ENCODE measurements around the gene PNO1. TPM values are rescaled to one million over a fixed set of nuclear protein-coding genes. Genes with fewer than 3 reads are reported as not detected.
A peak's percentile ranks its signal among the peaks of the same experiment; 100 is the strongest.

Gene PNO1
- total RNA-seq, 1 donor from 2014 or later, result 12.8 TPM

DNA sequence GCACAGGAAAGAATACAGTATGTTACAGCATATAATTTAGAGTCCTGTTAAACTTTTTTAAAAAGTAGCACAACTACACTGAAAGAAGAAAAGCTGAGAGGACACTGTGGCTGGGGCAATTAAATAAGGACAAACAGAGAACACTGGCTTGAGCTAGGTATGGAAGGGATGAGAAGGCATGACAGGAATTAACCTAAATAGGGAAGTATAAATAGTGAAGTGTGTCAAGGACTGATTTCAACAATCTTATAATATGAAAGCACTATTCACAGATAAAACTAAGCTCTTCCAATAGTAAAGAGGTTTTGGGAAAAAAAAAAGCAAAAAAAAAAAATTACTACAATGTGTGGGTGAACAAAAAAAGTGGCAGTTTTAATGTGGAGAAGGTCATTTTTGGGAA, 49.1 kb downstream of the PNO1 start:
- TF ChIP-seq, protein P1, sequence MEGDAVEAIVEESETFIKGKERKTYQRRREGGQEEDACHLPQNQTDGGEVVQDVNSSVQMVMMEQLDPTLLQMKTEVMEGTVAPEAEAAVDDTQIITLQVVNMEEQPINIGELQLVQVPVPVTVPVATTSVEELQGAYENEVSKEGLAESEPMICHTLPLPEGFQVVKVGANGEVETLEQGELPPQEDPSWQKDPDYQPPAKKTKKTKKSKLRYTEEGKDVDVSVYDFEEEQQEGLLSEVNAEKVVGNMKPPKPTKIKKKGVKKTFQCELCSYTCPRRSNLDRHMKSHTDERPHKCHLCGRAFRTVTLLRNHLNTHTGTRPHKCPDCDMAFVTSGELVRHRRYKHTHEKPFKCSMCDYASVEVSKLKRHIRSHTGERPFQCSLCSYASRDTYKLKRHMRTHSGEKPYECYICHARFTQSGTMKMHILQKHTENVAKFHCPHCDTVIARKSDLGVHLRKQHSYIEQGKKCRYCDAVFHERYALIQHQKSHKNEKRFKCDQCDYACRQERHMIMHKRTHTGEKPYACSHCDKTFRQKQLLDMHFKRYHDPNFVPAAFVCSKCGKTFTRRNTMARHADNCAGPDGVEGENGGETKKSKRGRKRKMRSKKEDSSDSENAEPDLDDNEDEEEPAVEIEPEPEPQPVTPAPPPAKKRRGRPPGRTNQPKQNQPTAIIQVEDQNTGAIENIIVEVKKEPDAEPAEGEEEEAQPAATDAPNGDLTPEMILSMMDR (IDR thresholded peaks at IDR 0.05; ENCODE audit: unreplicated experiment), result no peak
- no peak overlapping the region for H3K4me3 Mint-ChIP-seq (ENCODE audit: low read depth)
- no peaks in the 10 kb centered on the region for H3K27me3 Mint-ChIP-seq
- H3K9me3 Mint-ChIP-seq (ENCODE audit: low read depth), result no peaks in the 10 kb centered on the region
- H3K27ac Mint-ChIP-seq, result peak overlapping the region; percentile 60
- DNase-seq (ENCODE audit: low spot score, unreplicated experiment), result no peak
- peaks cover 13% of the 10 kb centered on the region for H3K36me3 Mint-ChIP-seq (ENCODE audit: insufficient read depth)
- H3K4me1 Mint-ChIP-seq (ENCODE audit: low read depth), result peaks cover 21% of the 10 kb centered on the region

DNA sequence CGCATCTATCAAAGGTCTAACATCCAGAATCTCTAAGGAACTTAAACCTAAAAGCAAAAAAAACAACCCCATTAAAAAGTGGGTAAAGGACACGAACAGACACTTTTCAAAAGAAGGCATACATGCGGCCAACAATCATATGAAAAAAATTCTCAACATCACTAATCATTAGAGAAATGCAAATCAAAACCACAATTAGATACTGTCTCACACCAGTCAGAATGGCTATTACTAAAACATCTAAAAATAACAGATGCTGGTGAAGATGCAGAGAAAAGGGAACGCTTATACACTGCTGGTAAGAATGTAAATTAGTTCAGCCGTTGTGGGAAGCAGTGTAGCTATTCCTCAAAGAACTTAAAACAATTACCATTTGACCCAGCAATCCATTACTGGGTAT, 56.7 kb downstream of the PNO1 start:
- TF ChIP-seq, protein P1 (IDR thresholded peaks at IDR 0.05; ENCODE audit: unreplicated experiment), result no peak
- H3K9me3 Mint-ChIP-seq (ENCODE audit: low read depth), result no peaks in the 10 kb centered on the region
- DNase-seq (ENCODE audit: low spot score, unreplicated experiment), result no peak
- peaks cover 17% of the 10 kb centered on the region for H3K36me3 Mint-ChIP-seq (ENCODE audit: insufficient read depth)
- H3K4me1 Mint-ChIP-seq (ENCODE audit: low read depth), result peaks cover 26% of the 10 kb centered on the region
- no peak overlapping the region for H3K27ac Mint-ChIP-seq
- H3K4me3 Mint-ChIP-seq (ENCODE audit: low read depth), result no peak overlapping the region
- no peaks in the 10 kb centered on the region for H3K27me3 Mint-ChIP-seq

DNA sequence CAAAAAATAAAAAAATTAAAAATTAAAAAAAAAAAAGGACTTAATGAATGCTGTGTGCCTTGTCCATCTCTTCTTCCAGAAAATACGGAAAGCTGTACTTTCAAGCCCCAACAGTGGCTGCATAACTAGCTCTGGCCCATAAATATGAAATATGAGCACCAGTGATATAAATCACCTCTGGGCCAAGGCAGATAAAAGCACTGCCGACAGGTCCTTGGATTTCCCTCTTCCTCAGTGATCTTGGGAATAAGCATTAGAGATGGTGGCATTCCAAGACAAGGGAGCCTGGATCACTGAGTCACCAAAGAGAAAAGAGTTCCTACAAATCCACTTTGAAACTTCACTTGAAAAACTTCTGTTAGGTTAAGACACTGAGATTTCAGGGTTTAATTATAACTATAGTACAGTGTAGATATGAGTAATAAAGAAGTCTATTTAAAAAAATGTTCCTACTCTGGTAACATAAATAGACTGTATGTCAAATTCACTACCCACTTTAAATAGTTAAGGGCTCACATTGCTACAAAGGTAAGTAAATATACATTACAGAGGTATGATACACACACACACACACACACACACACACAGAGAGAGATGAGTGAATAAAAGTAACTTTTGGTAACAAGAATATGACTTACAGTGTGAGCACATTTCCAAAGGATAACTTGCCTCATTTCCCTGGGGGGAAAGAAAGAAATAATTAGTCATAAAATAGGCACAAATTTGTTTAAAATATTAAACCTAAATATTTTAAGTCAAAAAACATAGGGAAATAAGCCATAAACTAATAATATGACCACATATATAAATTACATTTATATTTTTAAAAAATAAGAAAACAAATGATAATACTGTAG, 59.0 kb downstream of the PNO1 start:
- no peaks in the 10 kb centered on the region for H3K9me3 Mint-ChIP-seq (ENCODE audit: low read depth)
- H3K27me3 Mint-ChIP-seq, result no peaks in the 10 kb centered on the region
- H3K4me3 Mint-ChIP-seq (ENCODE audit: low read depth), result no peak overlapping the region
- H3K36me3 Mint-ChIP-seq (ENCODE audit: insufficient read depth), result peaks cover 13% of the 10 kb centered on the region
- H3K27ac Mint-ChIP-seq, result no peak overlapping the region
- H3K4me1 Mint-ChIP-seq (ENCODE audit: low read depth), result peaks cover 25% of the 10 kb centered on the region
- TF ChIP-seq, protein P1 (IDR thresholded peaks at IDR 0.05; ENCODE audit: unreplicated experiment), result no peak
- DNase-seq (ENCODE audit: low spot score, unreplicated experiment), result no peak

DNA sequence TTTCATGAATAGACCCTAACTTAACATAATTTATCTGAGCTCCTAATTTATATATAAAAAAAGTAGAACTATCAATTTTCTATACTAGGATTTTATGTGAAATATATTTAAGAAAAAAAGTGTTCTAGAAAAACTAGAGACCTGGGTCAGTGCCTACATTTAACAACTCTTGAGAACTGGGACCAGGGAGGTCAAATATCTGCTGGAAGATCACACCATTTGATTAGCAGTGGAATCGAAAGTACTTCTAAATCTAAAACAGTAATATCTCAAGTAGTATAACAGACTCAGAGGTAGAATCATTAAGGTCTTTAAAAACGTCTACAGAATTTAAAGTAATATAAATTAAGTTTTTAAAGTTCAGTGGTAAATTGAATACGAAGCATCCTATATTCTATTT, 60.0 kb downstream of the PNO1 start:
- Mint-ChIP-seq H3K27ac (no peak overlapping the region), H3K36me3 (ENCODE audit: insufficient read depth) (peaks cover 10% of the 10 kb centered on the region), H3K4me1 (ENCODE audit: low read depth) (peaks cover 26% of the 10 kb centered on the region), H3K9me3 (ENCODE audit: low read depth) (no peaks in the 10 kb centered on the region), H3K27me3 (no peaks in the 10 kb centered on the region), H3K4me3 (ENCODE audit: low read depth) (no peak overlapping the region)
- DNase-seq (ENCODE audit: low spot score, unreplicated experiment), result no peak
- TF ChIP-seq, protein P1 (IDR thresholded peaks at IDR 0.05; ENCODE audit: unreplicated experiment), result no peak

DNA sequence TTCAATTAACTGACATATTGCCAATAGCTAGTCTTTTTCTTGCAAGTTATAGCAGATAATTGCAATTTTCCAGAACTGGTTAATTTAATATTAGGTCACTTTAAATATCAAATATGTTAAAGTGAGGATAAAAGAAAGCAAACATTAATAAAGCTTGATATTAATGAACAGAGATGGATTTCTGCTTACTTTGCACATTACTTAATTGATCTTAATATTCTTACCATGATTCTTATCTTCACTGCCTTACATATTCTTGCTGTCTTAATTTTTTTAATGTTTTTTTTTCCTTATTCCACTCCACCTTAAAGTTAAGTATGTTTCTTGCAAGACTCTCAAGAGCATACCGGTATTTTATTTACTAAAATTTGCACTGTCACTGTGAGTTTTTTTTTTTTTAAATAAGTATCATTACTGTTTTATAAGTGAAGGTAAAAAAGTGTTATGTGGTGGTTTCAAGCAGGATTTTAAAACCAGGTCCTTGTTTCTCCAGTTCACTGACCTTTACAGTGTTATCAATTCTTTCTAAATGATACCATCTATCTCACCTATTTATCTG, 60.7 kb downstream of the PNO1 start:
- TF ChIP-seq, protein P1 (IDR thresholded peaks at IDR 0.05; ENCODE audit: unreplicated experiment), result no peak
- Mint-ChIP-seq H3K27me3 (no peaks in the 10 kb centered on the region), H3K4me3 (ENCODE audit: low read depth) (no peak overlapping the region), H3K4me1 (ENCODE audit: low read depth) (peaks cover 27% of the 10 kb centered on the region), H3K27ac (no peak overlapping the region), H3K9me3 (ENCODE audit: low read depth) (no peaks in the 10 kb centered on the region), H3K36me3 (ENCODE audit: insufficient read depth) (peaks cover 10% of the 10 kb centered on the region)
- DNase-seq (ENCODE audit: low spot score, unreplicated experiment), result no peak

All from progenitor cell of endocrine pancreas (in vitro differentiated cells).